HepG2 (cell line): Measurements from ENCODE around the gene KCNT1. TPM values are rescaled to one million over a fixed set of nuclear protein-coding genes. Genes with fewer than 3 reads are reported as not detected.

Experiments used
- CSRNP1 ChIP-seq: sonication (generic); formaldehyde crosslinking; IDR thresholded peaks from 2 replicates; pipeline ENCODE4 v1.8.1; 2023; ENCODE audit warnings: mild to moderate bottlenecking, missing genetic modification reagents
- FOXJ3 ChIP-seq: sonication (generic); formaldehyde crosslinking; IDR thresholded peaks from 2 replicates; pipeline ENCODE4 v1.4.0; 2020; ENCODE audit warnings: missing genetic modification reagents, mild to moderate bottlenecking, borderline replicate concordance
- HES4 ChIP-seq: sonication (generic); formaldehyde crosslinking; IDR thresholded peaks from 2 replicates; pipeline ENCODE4 v1.9.0; 2021; ENCODE audit warnings: mild to moderate bottlenecking, missing genetic modification reagents, borderline replicate concordance
- HMG20B ChIP-seq: conservative IDR thresholded peaks from 2 replicates; pipeline ENCODE4 v1.6.1; 2016; ENCODE audit warnings: missing genetic modification reagents, missing compliant biosample characterization
- NFATC3 ChIP-seq: sonication (generic); formaldehyde crosslinking; IDR thresholded peaks from 2 replicates; pipeline ENCODE4 v1.5.1; 2020; ENCODE audit warnings: mild to moderate bottlenecking, missing genetic modification reagents
- RAD21 ChIP-seq: fragments of 450-650 bp; formaldehyde crosslinking; IDR thresholded peaks from 2 replicates; pipeline ENCODE4 v1.5.0; 2020; ENCODE audit warnings: mild to moderate bottlenecking
- RXRA ChIP-seq: sonication (generic); formaldehyde crosslinking; IDR thresholded peaks from 2 replicates; pipeline ENCODE4 v1.5.1; 2020; ENCODE audit warnings: missing genetic modification reagents
- SNAPC4 ChIP-seq: sonication (generic); formaldehyde crosslinking; IDR thresholded peaks from 2 replicates; pipeline ENCODE4 v1.4.0; 2020; ENCODE audit warnings: mild to moderate bottlenecking, missing genetic modification reagents
- ZNF224 ChIP-seq: sonication (generic); formaldehyde crosslinking; IDR thresholded peaks from 2 replicates; pipeline ENCODE4 v1.5.0; 2020; ENCODE audit warnings: mild to moderate bottlenecking, missing genetic modification reagents
- polyA plus RNA-seq, 8 experiments: library from polyadenylated mRNA; depleted of rRNA in 3 of 8; stranded (reverse) in 7 of 8; unstranded in 1 of 8; fragments of >200 nt; fragmentation: Illumina TruSeq in 4 of 8; extraction: Trizol in 4 of 8; gene quantifications; 2 replicates each; pipeline versions ENCODE4 v1.2.1 to v1.2.3, GENCODE V29; 2011 to 2016; ENCODE audit warnings: low read depth in 4 of 8, missing spikeins in 1 of 8, mixed read lengths in 1 of 8; ENCODE audit not compliant: insufficient read depth in 1 of 8
- total RNA-seq, 5 experiments: library from RNA; depleted of rRNA; stranded (reverse); fragments of >200 nt; fragmentation: Illumina TruSeq; extraction: Trizol; gene quantifications; 2 replicates each; pipeline ENCODE4 v1.2.3, GENCODE V29; 2016; ENCODE audit warnings: low read depth in 1 of 5

Gene KCNT1
- total and polyA plus RNA-seq, 2 of the 13 experiments (the other 11 are each of a cell fraction or from before 2014, with no cell fraction given), result not detected

GRCh38 chr9:135775911-135776310, 73.9 kb downstream of the KCNT1 start (continued):
- no peak for TF ChIP-seq SNAPC4 (CRISPR knock-in tag)
- no peak for TF ChIP-seq RXRA (CRISPR knock-in tag)
- TF ChIP-seq HMG20B (CRISPR knock-in tag), result no peak
- TF ChIP-seq RAD21 (CRISPR knock-in tag), result no peak
- TF ChIP-seq HES4, result no peak
- TF ChIP-seq ZNF224, result no peak
- no peak for TF ChIP-seq NFATC3 (CRISPR knock-in tag)
- no peak for TF ChIP-seq FOXJ3 (CRISPR knock-in tag)
- no peak for TF ChIP-seq CSRNP1 (CRISPR knock-in tag)
